ENCODE data around the gene SLC2A9.

DNA sequence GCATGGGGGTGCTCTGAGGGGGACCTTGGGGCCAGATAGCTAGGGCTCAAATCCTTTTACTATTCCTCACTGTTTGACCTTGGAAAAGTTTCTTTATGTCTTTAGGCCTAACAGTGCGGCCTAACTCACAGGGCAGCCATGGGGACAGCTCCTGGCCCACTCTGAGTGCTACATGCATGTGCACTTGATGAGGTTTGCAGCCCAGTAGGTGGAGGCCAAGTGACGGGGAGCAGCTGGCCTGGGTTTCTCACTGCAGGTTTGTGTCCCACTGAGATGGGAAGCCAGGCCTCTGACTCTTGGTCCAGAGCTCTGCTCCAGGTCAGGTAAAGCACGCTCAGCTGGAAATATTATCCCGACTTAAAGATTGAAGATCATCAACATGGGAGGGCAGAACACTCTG lies 102.8 kb downstream of the SLC2A9 start:
- TF ChIP-seq YY1 (IDR thresholded peaks at IDR 0.05; ENCODE audit: insufficient read depth, insufficient read length) (no peak), SUZ12 (IDR thresholded peaks at IDR 0.05; ENCODE audit: extremely low read depth, insufficient read depth, insufficient read length) (no peak)

Data from NT2/D1 (cell line).